Calu3 (cell line): ENCODE data around the gene TMEM170A. TPM values are rescaled to one million over a fixed set of nuclear protein-coding genes. Genes with fewer than 3 reads are reported as not detected.

ENCODE experiments used
- BruUV-seq: library from RNA; stranded (reverse); fragments of 400-500 nt; replicated peaks from 2 replicates; lab custom pipeline; 2021; lab: Mats Ljungman, UMichigan
- CTCF ChIA-PET: fragments of 300-600 bp; sonication (Branson Sonifier 250); formaldehyde crosslinking; loops from one replicate; lab custom pipeline; 2022; ENCODE audit warnings: antibody characterized with exemption; lab: Charles Lee
- DNase-seq: peaks from one replicate; pipeline ENCODE4 v3.0.0; 2022
- H3K27ac Mint-ChIP-seq: one replicate; pipeline ENCODE4 v1.8.0; 2022; ENCODE audit warnings: mixed read lengths; ENCODE audit not compliant: unreplicated experiment
- H3K27me3 Mint-ChIP-seq: one replicate; pipeline ENCODE4 v1.8.0; 2022; ENCODE audit warnings: mixed read lengths; ENCODE audit not compliant: unreplicated experiment
- H3K36me3 Mint-ChIP-seq: one replicate; pipeline ENCODE4 v1.8.0; 2022; ENCODE audit warnings: mild to moderate bottlenecking, moderate library complexity, mixed read lengths; ENCODE audit not compliant: insufficient read depth, unreplicated experiment
- H3K4me1 Mint-ChIP-seq: one replicate; pipeline ENCODE4 v1.8.0; 2022; ENCODE audit warnings: mild to moderate bottlenecking, low read depth, mixed read lengths; ENCODE audit not compliant: unreplicated experiment
- H3K4me3 Mint-ChIP-seq: one replicate; pipeline ENCODE4 v1.8.0; 2022; ENCODE audit warnings: mild to moderate bottlenecking, low read depth, moderate library complexity, mixed read lengths; ENCODE audit not compliant: unreplicated experiment
- H3K9me3 Mint-ChIP-seq: one replicate; pipeline ENCODE4 v1.8.0; 2022; ENCODE audit warnings: low read depth, mixed read lengths; ENCODE audit not compliant: unreplicated experiment
- CTCF ChIP-seq: fragments of 200-600 bp; IDR thresholded peaks from one replicate; pipeline ENCODE4 v1.8.0; 2022; ENCODE audit warnings: antibody characterized with exemption; ENCODE audit not compliant: unreplicated experiment
- intact Hi-C: fragments of 100-400 bp; cut with micrococcal nuclease; formaldehyde crosslinking; loops from one replicate; pipeline ENCODE4 v1.10.0; 2022; ENCODE audit not compliant: unreplicated experiment
- total RNA-seq: library from RNA; stranded (reverse); gene quantifications from 2 replicates; pipeline ENCODE4 v1.2.3, GENCODE V29; 2022

The TMEM170A gene
- total RNA-seq, 1 experiment from 2014 or later: 52.5 TPM

DNA sequence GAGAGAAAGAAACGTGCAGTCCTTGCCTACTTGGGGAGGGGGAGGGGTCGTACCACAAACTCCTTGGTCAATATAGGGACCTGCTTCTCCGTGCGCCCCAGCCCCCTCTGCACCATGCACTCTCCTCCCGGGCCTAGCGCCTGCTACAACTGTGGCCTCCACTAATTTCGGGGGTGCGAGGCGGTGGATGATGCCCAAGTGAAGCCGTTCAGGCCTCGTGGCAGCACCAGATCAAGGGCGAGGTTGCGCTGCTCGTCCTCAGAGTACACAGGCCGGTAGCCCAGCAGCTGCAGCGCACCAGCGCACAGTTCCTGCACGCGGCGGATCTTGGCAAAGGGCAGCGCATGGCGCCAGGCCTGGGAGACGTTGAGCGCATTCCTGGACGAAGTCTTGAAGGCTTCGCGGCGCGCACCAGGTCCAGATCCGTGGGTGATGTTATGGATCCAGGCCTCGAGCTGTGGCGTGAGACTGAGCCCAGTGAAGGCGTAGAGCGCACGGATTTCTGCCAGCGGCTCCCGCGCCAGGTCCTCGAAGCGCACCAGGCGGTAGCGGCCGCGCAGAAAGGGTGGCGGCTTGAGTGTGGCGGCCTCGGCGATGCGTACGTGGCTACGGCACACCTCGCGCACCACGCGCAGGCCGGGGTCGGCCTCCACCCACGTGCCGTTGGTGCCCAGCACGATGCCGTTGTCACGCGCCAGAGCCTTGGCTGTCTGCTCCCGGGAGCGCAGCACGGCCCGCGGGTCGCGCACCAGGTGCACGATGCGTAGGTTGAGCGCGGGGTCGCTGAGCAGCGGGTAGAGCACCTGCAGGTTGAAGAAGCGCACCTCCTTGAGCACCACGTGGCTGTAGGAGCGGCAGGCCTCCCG, 14.2 kb upstream of the TMEM170A start:
- Mint-ChIP-seq H3K27ac (no peak overlapping the region), H3K36me3 (peaks cover 7% of the 10 kb centered on the region), H3K4me3 (no peak overlapping the region), H3K4me1 (peaks cover 23% of the 10 kb centered on the region), H3K27me3 (peaks cover 15% of the 10 kb centered on the region), H3K9me3 (no peaks in the 10 kb centered on the region)
- BruUV-seq: no TSS peak
- intact Hi-C loops: no loop called here
- CTCF ChIA-PET: interaction anchor here (1.5 kb wide), 1 partner anchor 38 kb away, joined by 4 read pairs; no protein-coding TSS in a partner anchor
- no peak for DNase-seq
- TF ChIP-seq CTCF: no peak

DNA sequence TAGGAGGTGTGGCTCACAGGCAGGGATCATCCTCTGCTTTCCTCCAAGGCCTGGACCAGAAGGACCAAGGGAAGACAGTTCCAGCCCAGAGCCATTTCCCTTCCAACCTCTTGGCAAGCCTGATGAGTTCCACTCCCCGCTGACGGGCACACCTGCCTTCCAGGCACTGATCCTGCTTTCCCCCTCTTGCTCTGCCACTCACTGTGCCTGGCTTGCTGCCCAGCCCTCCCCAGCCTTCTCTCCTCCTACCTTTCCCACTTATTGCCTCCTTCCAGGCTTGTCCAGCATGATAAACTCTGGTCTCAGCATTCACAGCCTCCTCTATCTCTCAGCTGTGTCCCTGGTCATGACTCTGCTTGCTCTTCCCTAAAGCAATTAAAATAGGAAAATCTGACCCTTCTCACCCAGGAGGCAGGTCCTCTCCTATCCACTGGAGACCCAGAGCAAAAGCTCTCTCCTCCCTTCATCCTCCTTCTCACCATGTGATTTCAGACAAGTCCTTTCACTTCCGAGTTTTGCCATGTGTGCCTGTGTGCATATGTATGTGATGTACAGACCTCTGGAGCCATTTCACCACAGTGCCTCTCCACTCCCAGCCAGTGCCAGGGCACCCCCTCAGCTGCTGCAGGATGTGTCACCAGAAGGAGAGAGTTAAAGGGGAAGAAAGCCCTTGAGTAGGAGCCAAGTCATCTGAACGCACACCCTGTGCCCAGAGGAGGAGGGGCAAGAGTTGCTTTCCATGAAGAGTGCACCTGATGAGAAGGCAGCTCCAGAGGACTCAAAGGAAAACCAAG, 13.4 kb upstream of the TMEM170A start:
- H3K27me3 Mint-ChIP-seq: peaks cover 15% of the 10 kb centered on the region
- TF ChIP-seq CTCF: no peak
- no TSS peak for BruUV-seq
- no peak overlapping the region for H3K4me3 Mint-ChIP-seq
- peaks cover 15% of the 10 kb centered on the region for H3K4me1 Mint-ChIP-seq
- H3K36me3 Mint-ChIP-seq: peaks cover under 1% of the 10 kb centered on the region
- no peaks in the 10 kb centered on the region for H3K9me3 Mint-ChIP-seq
- no peak overlapping the region for H3K27ac Mint-ChIP-seq
- intact Hi-C loops: no loop called here
- no peak for DNase-seq
- CTCF ChIA-PET: interaction anchor here (0.5 to 1.5 kb wide), 3 partner anchors 13 to 42 kb away, joined by 3 to 4 read pairs (median 4); no protein-coding TSS in a partner anchor

- H3K27ac Mint-ChIP-seq: no peak overlapping the region
- BruUV-seq: no TSS peak
- H3K4me1 Mint-ChIP-seq: peaks cover 15% of the 10 kb centered on the region
- no peaks in the 10 kb centered on the region for H3K36me3 Mint-ChIP-seq
- no peaks in the 10 kb centered on the region for H3K9me3 Mint-ChIP-seq
- intact Hi-C loops: no loop called here
- no peak overlapping the region for H3K4me3 Mint-ChIP-seq
- CTCF ChIA-PET: interaction anchor here (0.6 to 1.5 kb wide), 4 partner anchors 12 to 41 kb away, joined by 3 to 4 read pairs (median 4); no protein-coding TSS in a partner anchor
- no peak for TF ChIP-seq CTCF
- peaks cover 15% of the 10 kb centered on the region for H3K27me3 Mint-ChIP-seq
- DNase-seq: no peak
Measured at GRCh38 chr16:75476817-75477216, 12.3 kb upstream of the TMEM170A start.

DNA sequence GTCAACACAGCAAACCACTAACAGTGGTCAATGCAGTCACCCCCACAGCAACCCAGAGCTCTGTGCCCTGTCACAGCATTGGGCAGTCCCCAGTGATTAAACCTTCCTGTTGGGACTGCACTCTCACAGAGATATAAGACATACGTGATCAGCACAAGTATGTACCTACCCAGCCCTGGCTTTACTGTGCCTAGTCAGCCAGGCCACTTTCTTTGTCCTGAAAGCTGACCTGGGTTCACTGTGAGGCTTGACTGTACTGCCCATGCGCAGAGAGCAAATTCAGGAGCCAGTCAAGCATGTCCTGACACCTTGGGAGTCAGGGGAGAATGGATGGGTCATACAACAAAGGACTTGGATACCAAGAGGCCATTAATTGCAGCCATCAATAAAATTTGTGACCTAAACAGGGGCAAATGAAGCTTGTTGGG, 10.9 kb upstream of the TMEM170A start:
- H3K27me3 Mint-ChIP-seq: peaks cover 15% of the 10 kb centered on the region
- no peaks in the 10 kb centered on the region for H3K36me3 Mint-ChIP-seq
- H3K27ac Mint-ChIP-seq: no peak overlapping the region
- no TSS peak for BruUV-seq
- no peak for TF ChIP-seq CTCF
- H3K4me3 Mint-ChIP-seq: no peak overlapping the region
- intact Hi-C loops: no loop called here
- CTCF ChIA-PET: no interaction called here
- peaks cover 20% of the 10 kb centered on the region for H3K4me1 Mint-ChIP-seq
- DNase-seq: no peak
- no peaks in the 10 kb centered on the region for H3K9me3 Mint-ChIP-seq
